MM.1S (cell line): ENCODE results near the gene CLEC2D.

Source experiments
- EZH2 ChIP-seq: fragments of 300-600 bp; sonication (generic); optimal IDR thresholded peaks from 2 replicates; pipeline ENCODE3; 2017; ENCODE audit warnings: low read depth, mild to moderate bottlenecking, antibody characterized with exemption, low read length, mixed read lengths
- TF ChIP-seq, protein P1 (sequence below): fragments of 300-600 bp; sonication (generic); IDR thresholded peaks from 2 replicates; pipeline ENCODE4 v1.5.1; 2016; ENCODE audit warnings: antibody characterized with exemption, low read length, mixed read lengths

DNA sequence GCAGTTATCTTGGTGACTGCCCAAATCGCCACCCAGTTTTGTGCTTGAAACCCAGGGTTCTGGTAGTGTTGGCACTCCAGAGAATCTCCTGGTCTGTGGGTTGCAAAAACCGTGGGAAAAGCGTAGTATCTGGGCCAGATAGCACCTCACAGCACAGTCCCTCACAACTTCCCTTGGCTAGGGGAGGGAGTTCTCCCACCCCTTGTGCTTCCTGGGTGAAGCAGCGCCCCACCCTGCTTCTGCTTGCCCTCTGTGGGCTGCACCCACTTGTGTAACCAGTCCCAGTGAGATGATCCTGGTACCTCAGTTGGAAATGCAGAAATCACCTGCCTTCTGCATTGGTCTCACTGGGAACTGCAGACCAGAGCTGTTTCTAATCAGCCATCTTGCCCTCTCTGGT, 16.4 kb downstream of the CLEC2D start:
- TF ChIP-seq, protein P1, sequence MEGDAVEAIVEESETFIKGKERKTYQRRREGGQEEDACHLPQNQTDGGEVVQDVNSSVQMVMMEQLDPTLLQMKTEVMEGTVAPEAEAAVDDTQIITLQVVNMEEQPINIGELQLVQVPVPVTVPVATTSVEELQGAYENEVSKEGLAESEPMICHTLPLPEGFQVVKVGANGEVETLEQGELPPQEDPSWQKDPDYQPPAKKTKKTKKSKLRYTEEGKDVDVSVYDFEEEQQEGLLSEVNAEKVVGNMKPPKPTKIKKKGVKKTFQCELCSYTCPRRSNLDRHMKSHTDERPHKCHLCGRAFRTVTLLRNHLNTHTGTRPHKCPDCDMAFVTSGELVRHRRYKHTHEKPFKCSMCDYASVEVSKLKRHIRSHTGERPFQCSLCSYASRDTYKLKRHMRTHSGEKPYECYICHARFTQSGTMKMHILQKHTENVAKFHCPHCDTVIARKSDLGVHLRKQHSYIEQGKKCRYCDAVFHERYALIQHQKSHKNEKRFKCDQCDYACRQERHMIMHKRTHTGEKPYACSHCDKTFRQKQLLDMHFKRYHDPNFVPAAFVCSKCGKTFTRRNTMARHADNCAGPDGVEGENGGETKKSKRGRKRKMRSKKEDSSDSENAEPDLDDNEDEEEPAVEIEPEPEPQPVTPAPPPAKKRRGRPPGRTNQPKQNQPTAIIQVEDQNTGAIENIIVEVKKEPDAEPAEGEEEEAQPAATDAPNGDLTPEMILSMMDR = no peak
- no peak for TF ChIP-seq EZH2
